NCI-H446 treated with DMSO at 0.1 percent for 48 hours (cell line): ENCODE data around the gene TMEM154.
"Not testable (repeated sequence)": the region's sequence is repeated elsewhere in the genome, so short reads cannot be mapped to it uniquely, and the experiment has no call there.

Source experiments
- DNase-seq: peaks from one replicate; lab custom pipeline; 2025; lab: John Stamatoyannopoulos, UW

Gene TMEM154

DNA sequence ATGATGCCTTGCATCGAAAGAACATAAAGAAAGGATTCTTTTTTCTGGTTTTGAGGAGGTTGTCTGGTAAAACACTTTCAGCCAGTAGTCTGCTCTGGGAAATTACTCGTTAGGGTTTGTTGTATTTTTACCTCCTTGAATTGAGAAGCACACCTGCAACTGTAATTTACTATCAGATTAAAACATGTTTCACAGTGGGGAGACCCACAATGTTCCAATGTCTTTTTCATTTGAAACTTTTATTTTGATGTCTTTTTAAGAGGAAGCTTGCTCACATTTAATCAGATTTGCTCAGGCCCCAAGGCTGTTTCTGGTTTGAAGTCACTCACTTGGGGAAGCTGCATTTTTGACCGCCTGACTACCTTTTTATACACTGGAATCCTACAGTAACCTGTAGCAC lies 12.0 kb downstream of the TMEM154 start:
- no peak for DNase-seq

DNA sequence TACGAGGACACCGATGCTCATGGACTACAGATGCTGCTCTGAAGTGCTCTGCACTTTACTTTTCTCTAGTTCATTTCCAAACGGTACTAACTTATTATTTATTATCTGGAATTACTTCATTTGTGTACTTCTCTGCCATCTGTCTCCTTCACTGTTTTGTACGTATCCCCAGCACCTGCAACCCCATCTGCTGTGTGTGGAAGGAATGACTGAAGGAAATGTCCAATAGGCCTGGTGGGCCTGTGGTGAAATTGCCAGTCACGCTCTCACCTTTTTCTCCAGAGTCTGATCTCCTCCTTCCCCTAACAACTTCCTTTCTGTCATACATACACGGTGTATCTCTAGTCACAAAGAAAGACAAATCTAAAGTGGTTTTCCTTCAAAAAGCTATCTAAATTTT lies 12.9 kb downstream of the TMEM154 start:
- DNase-seq, result no peak

DNA sequence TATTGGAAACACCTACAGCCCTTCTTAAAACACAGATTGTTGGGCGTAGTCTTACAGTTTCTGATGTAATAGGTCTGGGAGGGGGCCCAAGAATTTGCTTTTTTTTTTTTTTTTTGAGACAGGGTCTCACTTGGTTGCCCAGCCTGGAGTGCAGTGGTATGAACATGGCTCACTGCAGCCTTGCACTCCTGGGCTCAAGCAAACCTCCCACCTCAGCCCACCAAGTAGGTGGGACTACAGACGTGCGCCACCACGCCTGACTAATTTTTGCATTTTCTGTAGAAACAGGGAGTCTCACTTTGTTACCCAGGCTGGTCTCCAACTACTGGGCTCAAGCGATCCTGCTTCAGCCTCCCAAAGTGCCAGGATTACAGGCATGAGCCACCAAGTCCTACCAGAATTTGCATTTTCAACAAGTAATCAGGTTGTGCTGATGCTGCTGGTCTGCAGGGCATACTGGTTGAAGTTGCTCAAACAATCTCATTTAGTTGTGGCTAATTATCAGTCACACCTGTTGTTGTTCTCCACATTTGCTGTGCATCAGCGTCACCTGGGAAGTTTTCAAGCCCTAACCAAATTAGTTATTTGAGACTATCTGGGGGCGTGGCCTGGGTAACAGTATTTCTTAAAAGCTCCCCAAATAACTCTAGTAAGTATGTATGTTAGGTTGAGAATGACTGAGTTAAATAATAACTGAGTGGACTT lies 14.0 kb downstream of the TMEM154 start:
- DNase-seq, result no peak

DNA sequence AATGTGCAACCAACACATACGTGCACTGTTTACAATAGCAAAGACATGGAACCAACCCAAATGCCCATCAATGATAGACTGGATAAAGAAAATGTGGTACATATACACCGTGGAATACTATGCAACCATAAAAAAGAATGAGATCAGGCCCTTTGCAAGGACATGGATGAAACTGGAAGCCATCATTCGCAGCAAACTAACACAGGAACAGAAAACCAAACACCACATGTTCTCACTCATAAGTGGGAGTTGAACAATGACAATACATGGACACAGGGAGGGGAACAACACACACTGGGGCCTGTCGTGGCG lies 15.8 kb downstream of the TMEM154 start:
- DNase-seq, result not testable (repeated sequence)

DNA sequence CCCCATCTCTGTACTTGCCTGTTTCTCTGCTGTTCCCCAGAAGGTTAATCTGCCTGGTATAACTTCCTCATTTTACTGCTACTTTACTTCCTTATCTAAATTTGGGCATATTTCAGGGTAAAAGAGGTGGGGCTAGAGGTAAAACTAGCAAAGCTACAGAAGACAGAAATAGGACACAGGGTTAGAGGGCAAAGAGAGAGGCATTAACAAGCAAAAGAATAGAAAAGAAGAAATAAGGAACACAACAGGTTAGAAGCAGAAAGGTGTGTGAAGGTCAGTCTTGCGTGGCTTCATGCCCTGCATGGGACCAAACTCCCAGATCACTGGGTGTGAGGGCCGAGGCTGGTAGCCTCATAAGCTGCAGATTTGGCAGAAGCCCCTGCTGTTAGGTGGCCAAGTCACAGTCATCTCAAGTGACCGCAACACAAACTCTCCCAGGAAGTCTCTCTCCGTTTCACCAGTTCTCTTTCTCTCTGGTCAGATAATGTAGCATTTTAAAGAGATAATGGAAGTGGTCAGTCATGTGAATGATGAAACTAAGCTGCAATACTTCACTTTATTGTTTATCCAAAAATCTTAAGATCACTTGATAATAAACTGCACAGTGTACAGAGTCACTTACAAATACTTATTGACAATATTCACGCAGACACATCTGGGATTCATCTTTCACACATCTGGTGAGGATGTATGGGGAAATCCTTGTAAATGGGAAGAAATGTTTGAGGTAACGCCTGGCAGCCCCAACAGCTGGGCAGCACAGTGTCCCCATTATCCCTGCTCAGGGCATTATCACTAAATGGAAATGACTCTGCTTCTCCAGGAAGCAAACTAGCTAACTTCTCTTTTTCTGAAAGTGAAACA lies 16.4 kb downstream of the TMEM154 start:
- DNase-seq, result no peak

DNA sequence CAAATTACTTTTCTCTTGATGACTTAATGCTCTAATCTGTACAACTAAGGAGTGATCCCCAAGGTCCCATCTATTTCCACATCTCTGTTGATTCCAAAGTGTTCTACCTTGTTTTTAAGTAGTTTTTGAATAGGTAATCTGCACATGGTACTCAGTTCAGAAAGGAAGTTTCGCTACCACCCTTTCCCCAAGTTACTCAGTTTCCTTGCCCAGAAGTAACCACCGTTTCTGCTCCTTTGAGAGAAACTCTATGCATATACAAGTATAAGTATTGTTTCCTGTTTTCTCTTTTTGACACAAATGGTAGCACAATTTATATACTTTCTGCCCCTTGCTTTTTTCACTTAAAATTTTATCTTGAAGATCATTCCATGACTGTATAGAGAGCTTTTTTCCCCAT lies 18.1 kb downstream of the TMEM154 start:
- no peak for DNase-seq

DNA sequence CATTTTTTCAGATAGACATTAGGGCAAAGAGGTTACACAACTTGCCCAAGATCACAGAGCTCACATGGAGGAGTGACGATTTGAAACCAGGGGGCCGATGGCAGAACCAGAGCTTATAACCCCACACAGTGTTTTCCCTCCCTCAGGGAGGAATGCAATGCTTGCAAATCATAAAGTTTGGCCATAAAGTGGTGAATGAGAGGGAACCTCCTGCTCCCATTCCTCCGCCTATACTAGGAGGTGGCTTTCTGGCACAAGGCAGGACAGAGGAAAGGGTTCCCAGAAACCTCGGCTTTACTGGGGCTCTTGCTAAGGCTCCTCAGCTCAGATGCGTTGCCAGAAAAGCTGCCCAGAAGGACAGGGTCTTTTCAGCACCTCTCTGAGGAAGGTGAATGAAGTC lies 19.3 kb downstream of the TMEM154 start:
- no peak for DNase-seq

DNA sequence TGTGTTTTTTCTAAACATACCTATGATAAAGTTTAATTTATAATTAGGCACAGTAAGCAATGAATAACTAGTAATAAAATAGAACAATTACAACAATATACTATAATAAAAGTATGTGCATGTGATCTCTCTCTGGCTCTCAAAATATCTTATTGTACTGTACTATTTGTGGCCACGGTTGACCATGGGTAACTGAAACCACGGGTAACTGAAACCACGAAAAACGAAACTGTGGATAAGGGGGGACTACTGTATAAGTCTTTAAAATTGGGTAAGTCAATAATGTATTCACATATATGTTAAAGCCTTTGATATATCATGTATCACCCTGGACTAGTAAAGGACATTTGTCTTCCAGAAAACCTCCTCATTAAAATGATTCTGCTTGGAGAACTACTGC lies 20.0 kb downstream of the TMEM154 start:
- DNase-seq, result no peak

DNA sequence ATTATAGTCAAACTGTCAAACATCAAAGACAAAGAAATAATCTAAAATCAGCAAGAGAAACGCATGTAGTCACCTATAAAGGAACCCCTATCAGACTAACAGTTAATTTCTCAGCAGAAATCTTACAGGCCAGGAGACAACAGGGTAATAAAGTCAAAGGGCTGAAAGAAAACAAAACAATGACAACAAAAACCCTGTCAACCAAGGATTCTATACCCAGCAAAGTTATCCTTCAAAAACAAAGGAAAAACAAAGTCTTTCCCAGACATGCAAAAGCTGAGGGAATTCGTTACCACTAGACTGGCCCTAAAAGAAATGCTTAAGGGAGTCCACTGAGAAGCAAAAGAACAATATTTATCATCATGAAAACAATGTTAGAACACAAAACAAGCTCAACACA lies 22.1 kb downstream of the TMEM154 start:
- DNase-seq, result no peak

DNA sequence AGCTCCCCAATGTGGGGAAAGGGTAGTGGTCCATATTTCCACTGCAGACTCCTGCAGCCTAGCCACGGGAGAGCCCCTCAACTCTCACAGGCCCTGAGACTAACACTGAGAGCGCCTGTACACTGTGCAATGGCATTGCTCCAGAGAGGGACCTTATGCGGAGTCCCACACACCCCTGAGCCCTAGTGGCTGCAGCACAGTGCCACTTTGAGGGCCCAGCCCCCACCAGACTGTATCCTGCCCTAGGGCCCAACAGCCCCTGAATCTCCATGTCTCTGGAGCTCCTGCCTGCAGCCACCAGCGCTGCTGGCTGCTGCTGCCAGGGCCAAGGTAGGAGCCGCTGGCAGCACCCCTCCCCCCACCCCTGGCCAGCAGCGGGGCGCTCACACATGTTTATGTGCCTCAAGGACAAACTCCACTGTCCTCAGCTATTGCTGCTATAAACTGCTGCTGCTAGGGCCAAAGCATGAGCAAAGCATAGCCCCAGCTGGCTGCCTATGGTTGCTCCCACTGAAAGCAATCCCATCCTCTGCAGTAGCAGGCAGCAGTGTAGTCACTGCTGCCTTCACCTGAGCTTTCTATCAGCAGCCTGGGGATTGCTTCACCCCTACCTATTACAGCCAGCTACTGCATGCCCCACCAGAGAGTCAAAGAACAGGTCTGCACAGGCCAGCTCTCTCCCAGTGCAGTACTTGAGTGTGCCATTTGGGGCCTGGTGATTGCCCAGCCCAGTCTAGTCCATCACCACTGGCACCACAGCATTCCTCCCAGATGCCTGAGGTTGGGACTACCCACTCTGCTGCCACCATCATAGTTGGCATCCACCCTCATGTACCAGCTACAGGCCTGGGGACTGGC lies 24.3 kb downstream of the TMEM154 start:
- no peak for DNase-seq

DNA sequence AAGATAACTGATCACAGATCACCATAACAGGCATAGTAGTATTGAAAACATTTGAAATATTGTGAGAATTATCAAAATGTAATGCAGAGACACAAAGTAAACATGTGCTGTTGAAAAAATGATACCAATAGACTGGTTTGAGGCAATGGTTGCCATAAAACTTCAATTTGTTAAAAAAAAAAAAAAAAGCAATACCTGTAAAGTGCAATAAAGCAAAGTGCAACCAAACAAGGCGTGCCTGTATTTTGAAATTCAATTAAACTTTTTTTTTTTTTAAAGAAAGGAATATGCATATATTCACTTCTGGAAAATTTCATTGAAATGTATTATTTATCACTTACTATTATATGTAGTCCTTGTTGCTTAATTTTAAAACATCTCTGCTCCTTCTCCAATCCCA lies 27.7 kb downstream of the TMEM154 start:
- no peak for DNase-seq

DNA sequence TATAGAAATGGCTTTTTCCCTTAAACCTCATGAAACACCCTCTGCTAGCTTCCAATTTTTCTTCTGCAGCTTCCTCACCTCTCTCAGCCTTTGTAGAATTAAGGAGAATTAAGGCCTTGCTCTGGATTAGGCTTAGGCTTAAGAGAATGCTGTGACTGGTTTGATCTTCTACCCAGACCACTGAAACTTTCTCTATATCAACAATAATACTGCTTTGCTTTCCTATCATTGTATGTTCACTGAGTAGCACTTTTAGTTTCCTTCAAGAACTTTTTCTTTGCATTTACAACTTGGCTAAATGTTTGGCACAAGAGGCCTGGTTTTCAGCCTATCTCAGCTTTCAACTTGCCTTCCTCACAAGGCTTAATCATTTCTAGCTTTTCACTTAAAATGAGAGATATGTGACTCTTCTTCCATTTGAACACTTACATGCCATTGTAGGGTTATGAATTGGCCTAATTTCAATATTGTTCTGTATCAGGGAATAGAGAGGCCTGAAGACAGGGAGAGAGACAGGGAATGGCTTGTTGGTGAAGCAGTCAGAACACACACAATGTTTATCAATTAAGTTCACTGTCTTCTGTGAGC lies 28.2 kb downstream of the TMEM154 start:
- DNase-seq, result no peak

DNA sequence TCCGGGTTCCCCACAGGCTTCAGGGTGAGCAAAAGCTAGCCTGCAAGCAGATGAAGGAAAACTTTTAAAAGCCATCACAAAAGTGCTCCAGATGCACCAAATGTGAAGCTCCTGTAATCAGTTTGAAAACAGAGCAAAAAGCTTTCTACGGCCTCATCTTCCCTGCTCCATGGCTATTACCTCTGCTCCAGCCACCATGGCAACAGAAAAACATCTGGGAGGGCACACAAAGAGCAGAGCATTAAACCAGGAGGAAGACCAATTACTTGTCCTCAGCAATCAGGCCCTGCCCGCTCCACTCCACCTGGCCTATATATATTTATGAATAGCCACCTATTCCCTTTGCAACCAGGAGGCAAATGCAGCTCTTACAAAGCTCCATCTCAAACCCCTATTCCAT lies 33.6 kb downstream of the TMEM154 start:
- DNase-seq, result no peak

DNA sequence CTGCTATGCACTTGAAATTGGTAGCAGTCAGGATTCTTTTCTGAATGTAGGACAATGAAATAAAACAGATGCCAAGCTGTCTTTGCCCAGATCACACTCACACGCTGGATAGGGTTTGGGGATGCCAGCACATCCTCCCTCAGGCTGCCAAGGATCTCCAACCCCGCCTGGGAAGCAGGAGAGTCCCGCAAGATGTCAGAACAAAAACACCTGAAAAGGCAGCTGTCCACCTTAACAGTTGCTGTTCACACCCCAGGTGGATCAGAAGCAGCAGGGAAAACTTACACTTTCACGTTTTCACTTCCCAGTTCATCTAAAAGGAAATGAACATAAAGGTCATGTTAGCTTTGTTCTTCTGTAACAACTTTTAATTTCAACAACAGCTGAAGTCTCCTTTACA lies 35.7 kb downstream of the TMEM154 start:
- DNase-seq, result no peak

DNA sequence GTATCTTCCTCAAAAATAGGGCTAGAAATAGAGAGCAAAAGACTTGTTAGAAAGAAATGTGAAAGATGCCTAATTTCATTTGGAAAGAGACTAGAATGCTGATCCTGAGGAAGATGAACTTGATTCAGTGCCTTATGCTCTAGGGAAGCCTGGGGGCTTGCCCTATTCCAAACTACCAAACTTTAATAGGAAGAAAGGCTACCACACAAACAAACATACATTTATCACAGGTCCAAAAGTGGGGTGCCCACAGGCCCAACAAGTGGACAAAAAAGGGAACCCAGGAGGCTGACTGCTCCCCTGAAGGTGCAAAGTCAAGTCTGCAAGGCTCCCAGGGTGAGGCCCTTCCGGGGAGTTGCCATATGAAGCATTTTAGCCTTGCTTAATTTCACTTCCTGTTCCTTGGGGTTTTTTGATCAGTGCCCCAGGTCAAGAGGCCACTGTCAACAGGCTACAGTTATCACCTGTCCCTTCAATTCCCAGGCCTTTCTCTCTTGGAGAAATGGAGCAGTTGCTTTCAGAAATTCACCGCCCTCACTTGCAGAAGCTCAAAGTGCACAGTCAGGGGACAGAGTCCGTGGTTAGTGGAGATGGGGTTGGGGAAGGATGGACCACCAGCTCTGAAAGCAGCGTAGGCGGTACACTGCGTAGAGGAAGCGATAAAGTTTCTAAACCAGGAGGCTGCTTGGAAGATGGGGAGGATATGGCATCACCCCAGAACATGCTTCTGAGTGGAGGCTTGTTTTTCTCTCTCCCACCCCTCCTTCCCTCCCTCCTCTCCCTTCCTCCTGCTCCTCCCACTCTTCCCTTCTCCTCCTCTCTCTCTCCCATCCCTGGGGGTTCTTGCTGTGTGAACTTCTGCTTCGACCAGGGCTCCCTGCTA lies 36.4 kb downstream of the TMEM154 start:
- DNase-seq, result no peak

DNA sequence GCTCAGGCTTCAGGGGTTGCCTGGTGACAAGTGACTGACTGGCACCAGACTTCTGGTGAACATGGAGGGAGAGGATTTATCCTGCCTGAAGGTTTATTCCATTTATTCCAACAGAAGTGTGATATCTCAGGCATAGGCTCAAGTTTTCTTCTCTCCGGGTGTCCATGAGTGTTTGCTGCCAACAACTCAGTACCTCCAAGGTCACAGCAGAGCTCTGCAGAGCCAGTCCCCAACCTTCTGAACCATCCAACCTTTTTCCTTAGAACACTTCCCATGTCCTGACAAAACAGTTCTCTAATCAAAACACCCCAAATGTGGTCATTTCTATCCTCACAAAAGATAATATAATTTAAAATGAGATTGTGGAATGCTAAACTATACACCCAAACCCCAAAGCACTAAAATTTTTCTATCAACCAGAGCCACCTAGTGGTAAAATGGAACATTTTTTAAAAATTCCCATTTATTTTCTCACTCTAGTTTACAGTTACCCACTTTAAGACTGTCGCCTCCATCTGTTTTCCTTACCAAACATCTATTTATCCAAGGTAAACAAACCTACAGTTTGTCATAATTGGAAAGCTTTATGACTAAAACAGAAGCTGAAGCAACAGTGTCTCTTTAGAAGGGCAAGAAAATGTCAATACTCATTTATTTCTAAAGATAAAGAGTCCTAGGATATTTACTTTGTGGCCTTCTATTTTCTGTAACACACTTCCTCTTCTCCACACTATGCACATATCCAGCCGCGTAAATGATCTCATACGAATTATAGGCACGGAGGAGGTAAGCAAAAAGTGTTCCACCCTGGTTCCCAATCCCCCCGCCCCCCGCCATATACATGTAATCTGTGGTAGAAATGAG lies 39.5 kb downstream of the TMEM154 start:
- DNase-seq, result no peak

DNA sequence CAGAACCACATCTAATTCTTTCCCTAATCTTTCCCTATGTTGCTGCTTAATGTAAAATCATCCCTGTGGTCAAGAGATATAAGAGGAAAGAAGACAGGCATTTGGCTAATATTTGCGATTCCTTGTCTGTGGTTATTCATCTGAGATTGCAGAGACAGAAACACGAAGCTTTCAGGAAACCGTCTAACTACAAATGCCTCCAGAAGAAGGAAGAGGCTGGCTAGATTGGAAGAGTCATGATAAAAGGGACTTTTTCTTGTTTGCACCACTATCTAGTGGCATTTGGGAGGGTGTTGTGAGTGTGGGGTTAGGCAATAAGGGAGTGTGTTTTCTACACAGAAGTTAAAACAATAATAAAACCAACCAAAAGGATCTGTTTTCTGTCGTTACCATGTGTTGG lies 43.9 kb downstream of the TMEM154 start:
- DNase-seq, result no peak

DNA sequence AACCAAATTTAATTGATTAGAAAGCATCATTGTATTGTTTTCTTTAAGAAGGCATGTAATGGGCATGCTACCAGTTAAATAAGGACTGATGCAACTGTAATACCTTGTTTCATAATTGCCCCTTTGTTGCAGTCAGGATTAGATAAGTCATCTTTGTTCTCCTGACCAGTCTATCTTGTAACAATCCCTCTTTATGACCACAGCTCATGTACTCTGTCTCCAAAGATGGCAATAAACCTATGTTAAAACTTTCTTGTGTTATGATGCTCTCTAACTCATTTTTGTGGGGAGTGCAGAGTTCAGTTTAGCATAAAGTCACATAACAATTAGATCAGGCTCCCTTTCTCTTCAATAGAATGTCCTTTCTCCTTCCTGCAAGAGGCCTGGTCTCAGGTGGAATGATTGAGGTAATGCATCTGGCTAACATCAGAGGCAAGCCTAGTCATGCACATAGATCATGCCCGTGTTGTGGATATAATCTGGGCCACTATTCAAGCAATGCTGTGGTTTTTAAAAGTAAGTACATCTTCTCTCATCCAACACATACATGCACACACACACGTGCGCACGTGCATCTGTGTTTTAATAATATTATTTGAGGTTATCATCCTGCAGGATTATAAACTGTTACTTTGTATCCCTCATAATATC lies 45.6 kb downstream of the TMEM154 start:
- DNase-seq, result no peak

DNA sequence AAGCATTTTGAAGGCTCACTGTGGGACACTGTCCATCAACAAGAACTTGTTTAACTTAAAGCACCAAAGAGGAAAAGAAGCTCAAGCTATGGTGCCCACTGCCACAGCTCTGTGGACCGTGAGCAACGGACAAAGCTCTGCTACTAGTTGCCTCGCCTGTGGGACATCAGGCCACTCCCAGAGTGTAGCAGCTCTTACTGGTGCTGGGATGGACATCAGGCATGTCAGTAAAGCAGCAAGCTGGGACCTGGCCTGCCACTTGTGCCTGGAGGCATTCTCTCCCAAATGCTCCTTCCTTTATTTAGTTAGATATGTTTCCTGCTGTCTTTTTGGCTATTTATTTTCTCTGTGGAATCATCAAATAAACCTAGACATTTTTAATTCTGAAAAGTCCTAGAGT lies 46.7 kb downstream of the TMEM154 start:
- DNase-seq, result no peak

DNA sequence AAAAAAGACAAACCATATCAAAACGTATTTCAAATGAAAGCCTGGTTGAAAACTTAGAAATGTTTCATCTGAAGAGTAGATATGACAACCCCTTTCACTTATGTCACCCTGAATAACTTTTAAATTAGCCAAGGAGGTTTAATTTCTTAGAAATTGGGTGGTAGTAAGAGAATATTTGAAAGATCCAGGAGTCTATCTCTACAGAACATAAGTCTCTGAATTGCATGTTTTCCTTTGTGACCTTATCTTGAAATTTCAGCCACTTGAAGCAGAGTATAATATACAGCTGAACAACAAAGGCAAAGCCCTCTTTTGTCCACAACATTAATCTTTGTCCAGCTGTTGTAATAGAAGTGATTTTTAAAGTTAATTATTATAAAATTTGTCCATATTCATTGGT lies 49.5 kb downstream of the TMEM154 start:
- DNase-seq, result no peak
